Heart left ventricle (tissue), 13 donors: ENCODE results near the gene CNOT1.
"Not testable (repeated sequence)": the region's sequence is repeated elsewhere in the genome, so short reads cannot be mapped to it uniquely, and the experiment has no call there.

Experiments used
- POLR2A ChIP-seq, 2 donors: fragments of 450-650 bp; IDR thresholded peaks; one replicate each; pipeline ENCODE4 v1.6.1; 2017; ENCODE audit warnings: antibody characterized with exemption in 2 of 2, mild to moderate bottlenecking in 2 of 2, moderate library complexity in 2 of 2
- TF ChIP-seq, protein P1 (sequence below), 12 donors: fragments of 200-600 bp; sonication (generic) in 4 of 12; IDR thresholded peaks; one replicate each; pipeline versions ENCODE4 v1.5.0 to v1.8.0; 2018 to 2022; ENCODE audit warnings: antibody characterized with exemption in 12 of 12, mild to moderate bottlenecking in 5 of 12
- donor health status: ischemic (EF 13 %, LVEDD 7.1; RV severe dilation, severe dysfunction).
- donor health status: DM: no; HTN: yes; CAD: no.
- donor health status: DM: no; HTN: no; CAD: no.
- donor health status: ischemic (EF 25% LVEDD 6.9; RV normal size, moderate dysfunction).
- donor health status: ischemic (EF 25% LVEDD 5.7; RV mildly dilated, moderate dysfunction).
- donor health status: ischemic (EF 35%, LVEDD 5.7; RV mildly dilated, moderate dysfunction).
- donor health status: nonischemic (EF 11% LVEDD 7.7; RV severe dilation, severe dysfunction).
- donor health status: DM: yes; HTN: yes; CAD: no.
- donor health status: PGD.
- donor health status: ischemic (EF 29% LVEDD 5.4; RV normal size, mild dysfunction).
- donor health status: nonischemic (EF 23%, LVEDD 6.1; RV moderate dilation, normal function).

DNA sequence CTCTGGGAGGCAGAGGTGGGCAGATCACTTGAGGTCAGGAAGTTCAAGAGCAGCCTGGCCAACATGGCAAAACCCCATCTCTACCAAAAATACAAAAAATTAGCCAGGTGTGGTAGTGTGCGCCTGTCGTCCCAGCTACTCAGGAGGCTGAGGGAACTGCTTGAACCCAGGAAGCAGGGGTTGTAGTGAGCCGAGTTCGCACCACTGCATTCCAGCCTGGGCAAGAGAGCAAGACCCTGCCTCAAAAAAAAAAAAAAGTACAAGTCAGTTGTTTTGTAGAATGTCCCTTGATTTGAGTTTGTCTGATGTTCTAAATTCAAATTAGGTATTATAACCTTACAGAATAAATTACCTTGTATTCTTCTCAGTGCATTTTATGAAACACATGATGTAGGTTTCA, 63.9 kb downstream of the CNOT1 start:
- TF ChIP-seq, protein P1, sequence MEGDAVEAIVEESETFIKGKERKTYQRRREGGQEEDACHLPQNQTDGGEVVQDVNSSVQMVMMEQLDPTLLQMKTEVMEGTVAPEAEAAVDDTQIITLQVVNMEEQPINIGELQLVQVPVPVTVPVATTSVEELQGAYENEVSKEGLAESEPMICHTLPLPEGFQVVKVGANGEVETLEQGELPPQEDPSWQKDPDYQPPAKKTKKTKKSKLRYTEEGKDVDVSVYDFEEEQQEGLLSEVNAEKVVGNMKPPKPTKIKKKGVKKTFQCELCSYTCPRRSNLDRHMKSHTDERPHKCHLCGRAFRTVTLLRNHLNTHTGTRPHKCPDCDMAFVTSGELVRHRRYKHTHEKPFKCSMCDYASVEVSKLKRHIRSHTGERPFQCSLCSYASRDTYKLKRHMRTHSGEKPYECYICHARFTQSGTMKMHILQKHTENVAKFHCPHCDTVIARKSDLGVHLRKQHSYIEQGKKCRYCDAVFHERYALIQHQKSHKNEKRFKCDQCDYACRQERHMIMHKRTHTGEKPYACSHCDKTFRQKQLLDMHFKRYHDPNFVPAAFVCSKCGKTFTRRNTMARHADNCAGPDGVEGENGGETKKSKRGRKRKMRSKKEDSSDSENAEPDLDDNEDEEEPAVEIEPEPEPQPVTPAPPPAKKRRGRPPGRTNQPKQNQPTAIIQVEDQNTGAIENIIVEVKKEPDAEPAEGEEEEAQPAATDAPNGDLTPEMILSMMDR (IDR thresholded peaks at IDR 0.05) = not testable (repeated sequence)
- not testable (repeated sequence) for TF ChIP-seq POLR2A (IDR thresholded peaks at IDR 0.05)
